Measurements from ENCODE around the gene LMF2. TPM values are rescaled to one million over a fixed set of nuclear protein-coding genes. Genes with fewer than 3 reads are reported as not detected.

The LMF2 gene
- total RNA-seq, 1 experiment from 2014 or later = 56.9 TPM

DNA sequence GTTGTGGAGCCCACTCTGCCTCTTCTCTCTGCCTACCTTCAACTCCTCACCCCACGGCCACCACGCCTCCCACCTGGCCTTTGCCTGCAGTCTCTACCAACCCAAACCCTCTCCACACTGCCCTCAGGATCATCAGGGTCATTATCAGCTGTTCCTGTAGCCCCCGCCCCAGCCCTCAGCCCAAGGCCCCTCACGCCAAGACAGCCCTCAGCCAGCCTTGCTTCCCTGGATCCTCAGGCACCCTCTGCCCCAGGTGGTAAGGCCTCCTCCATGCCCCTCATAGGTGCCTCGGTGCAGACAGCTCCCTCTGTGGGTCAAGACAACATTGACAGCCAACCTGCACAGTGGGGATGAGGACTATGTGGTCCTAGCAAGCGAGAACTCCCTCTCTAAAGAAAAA is 34.4 kb downstream of the LMF2 start:
- peak overlapping the region in 1 of 2 experiments; percentile 70; a peak in 3 of 4 replicates for H3K4me3 ChIP-seq (replicated peaks in 1 of 2; ENCODE audit: low read depth in 1 of 2, low read length in 2 of 2)

More for the DNA sequence above, 34.4 kb downstream of the LMF2 start:
- Histone ChIP-seq H4K20me1 (ENCODE audit: insufficient read depth) (peaks cover 6% of the 10 kb centered on the region; the same call in 1 of the 2 replicates), H3K36me3 (ENCODE audit: control insufficient read depth in 1 of 2, insufficient read depth in 2 of 2, low read length in 2 of 2) (no peaks in the 10 kb centered on the region), H3K9me3 (ENCODE audit: control insufficient read depth in 1 of 2, insufficient read depth in 1 of 2, low read depth in 1 of 2, low read length in 2 of 2) (no peaks in the 10 kb centered on the region), H3K9ac (ENCODE audit: low read length) (no peak overlapping the region), H3K79me2 (ENCODE audit: insufficient read depth, low read length) (peaks cover 61% of the 10 kb centered on the region), H2AFZ (ENCODE audit: low read depth, low read length, poor library complexity, severe bottlenecking) (no peak overlapping the region), H3K4me1 (ENCODE audit: control insufficient read depth in 1 of 2, insufficient read depth in 2 of 2, low read length in 2 of 2) (peaks cover 30 to 56% of the 10 kb centered on the region in 2 experiments), H3K27ac (ENCODE audit: low read depth, low read length) (no peak overlapping the region; the same call in 1 of the 2 replicates), H3K9me2 (ENCODE audit: insufficient read depth) (no peaks in the 10 kb centered on the region), H3K4me2 (ENCODE audit: low read length) (peak overlapping the region; percentile 96), H3K27me3 (ENCODE audit: insufficient read depth, low read length) (no peaks in the 10 kb centered on the region)
- intact Hi-C loops (cut with micrococcal nuclease) = no loop called here
- DNase-seq (ENCODE audit: low read depth, low spot score) (peak; percentile 43), ATAC-seq (peak; percentile 63)
- POLR2A ChIA-PET = no interaction called here
- TF ChIP-seq REST (IDR thresholded peaks at IDR 0.05; ENCODE audit: low read depth) (no peak), CTCF (IDR thresholded peaks at IDR 0.05 in 2 of 3, conservative IDR thresholded peaks at IDR 0.05 in 1 of 3; ENCODE audit: borderline replicate concordance in 1 of 3, insufficient read depth in 1 of 3, low read depth in 2 of 3, low read length in 2 of 3) (peak in 2 of 3 experiments; percentile 71 to 73; a peak in 5 of 6 replicates)
- CTCF ChIA-PET = interaction anchor here (1.0 to 1.3 kb wide), 3 partner anchors 23 to 52 kb away, joined by 3 to 4 read pairs (median 3); partner anchors contain the start of gene SCO2
- no TSS peak for BruUV-seq (replicated peaks)
- RAD21 ChIA-PET (ENCODE audit: low non-redundant PET in 1 of 2, low total read pairs in 2 of 2, uncharacterized antibody in 2 of 2, unreplicated experiment in 2 of 2) = no interaction called here
